WERI-Rb-1 (cell line): Measurements from ENCODE around the gene ANGPTL7.
"Not testable (repeated sequence)": the region's sequence is repeated elsewhere in the genome, so short reads cannot be mapped to it uniquely, and the experiment has no call there.

Source experiments
- DNase-seq: peaks from one replicate; pipeline ENCODE4 v3.0.0-alpha.2; 2020
- H3K27ac ChIP-seq: fragments of 250-450 bp; sonication (Bioruptor Pico); 2 replicates; pipeline ENCODE4 v1.5.1; 2020; ENCODE audit warnings: mild to moderate bottlenecking, moderate library complexity
- H3K27me3 ChIP-seq: fragments of 250-450 bp; sonication (Bioruptor Pico); 2 replicates; pipeline ENCODE4 v1.5.1; 2021; ENCODE audit warnings: mild to moderate bottlenecking, low read depth, moderate library complexity; ENCODE audit not compliant: insufficient read depth, severe bottlenecking
- H3K36me3 ChIP-seq: fragments of 250-450 bp; sonication (Bioruptor Pico); 2 replicates; pipeline ENCODE4 v1.5.1; 2020; ENCODE audit warnings: mild to moderate bottlenecking, moderate library complexity
- H3K4me3 ChIP-seq: 2 replicates; pipeline ENCODE4 v1.5.1; 2011; ENCODE audit warnings: low read depth, mild to moderate bottlenecking, control low read depth, low read length
- H3K9me3 ChIP-seq: fragments of 250-450 bp; sonication (Bioruptor Pico); 2 replicates; pipeline ENCODE4 v1.5.1; 2021; ENCODE audit warnings: mild to moderate bottlenecking, moderate library complexity; ENCODE audit not compliant: severe bottlenecking
- CTCF ChIP-seq: IDR thresholded peaks from 2 replicates; pipeline ENCODE4 v1.5.1; 2011; ENCODE audit warnings: low read depth, mild to moderate bottlenecking, control low read depth, inconsistent platforms, low read length

ANGPTL7 gene

GRCh38 chr1:11175461-11175860 lies 13.7 kb upstream of the ANGPTL7 start:
- Histone ChIP-seq H3K27ac (no peak overlapping the region), H3K9me3 (no peaks in the 10 kb centered on the region), H3K27me3 (no peaks in the 10 kb centered on the region), H3K4me3 (no peak overlapping the region), H3K36me3 (peaks cover 19% of the 10 kb centered on the region)
- no peak for TF ChIP-seq CTCF
- DNase-seq: no peak

- no peaks in the 10 kb centered on the region for H3K9me3 ChIP-seq
- no peak overlapping the region for H3K4me3 ChIP-seq
- no peak for TF ChIP-seq CTCF
- H3K27me3 ChIP-seq: no peaks in the 10 kb centered on the region
- no peak for DNase-seq
- H3K36me3 ChIP-seq: peaks cover 22% of the 10 kb centered on the region
- H3K27ac ChIP-seq: no peak overlapping the region
Observed at GRCh38 chr1:11176081-11176706, 13.0 kb upstream of the ANGPTL7 start.

DNA sequence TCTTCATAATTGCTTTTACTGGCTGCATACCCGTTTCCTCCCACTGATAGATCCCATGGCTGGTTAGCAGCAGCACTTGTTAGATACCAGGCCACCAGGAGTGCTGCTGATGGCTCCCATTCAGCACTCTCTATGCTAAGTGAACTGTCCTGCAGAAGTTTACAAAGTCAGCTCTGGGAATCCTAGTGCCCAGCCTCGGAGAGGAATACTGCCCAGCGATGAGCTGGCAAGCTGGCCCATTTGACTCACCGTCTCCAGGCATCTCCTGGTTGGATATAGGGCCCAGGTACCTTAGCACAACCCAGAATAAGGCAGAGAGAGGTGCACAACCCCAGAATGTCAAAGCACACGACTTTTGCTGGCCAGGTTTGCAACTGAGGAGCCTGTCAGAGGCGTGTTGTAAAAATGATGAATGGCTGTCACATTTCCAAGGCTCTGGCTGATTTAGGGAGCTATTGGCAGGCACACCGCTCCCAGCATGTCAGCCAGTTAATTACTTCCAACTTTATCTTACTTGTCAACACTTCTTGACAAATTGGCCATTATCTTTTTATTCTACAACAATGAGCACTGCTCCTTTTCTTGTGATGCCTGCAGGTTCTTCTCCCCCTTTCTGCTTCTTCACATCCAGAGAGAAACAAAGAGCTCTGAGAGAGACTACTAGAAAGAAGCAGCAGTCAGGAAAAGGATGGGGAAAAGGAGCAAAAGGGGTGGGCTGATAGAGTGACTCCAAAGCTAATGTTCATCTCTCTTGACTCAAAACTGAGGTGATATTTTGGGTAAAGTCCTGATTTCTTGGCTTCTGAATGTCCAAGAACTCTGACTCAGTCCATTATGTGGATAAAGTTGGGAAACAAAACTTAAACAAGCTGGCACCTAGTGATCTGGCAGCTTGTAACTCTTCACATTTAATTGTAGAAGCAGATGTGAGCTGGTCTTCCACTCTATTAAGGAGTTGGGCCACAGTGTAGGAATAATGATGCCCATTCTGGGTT lies 10.8 kb upstream of the ANGPTL7 start:
- no peak overlapping the region for H3K27ac ChIP-seq
- DNase-seq: no peak
- H3K36me3 ChIP-seq: peaks cover 26% of the 10 kb centered on the region
- no peak overlapping the region for H3K4me3 ChIP-seq
- no peak for TF ChIP-seq CTCF
- H3K27me3 ChIP-seq: no peaks in the 10 kb centered on the region
- H3K9me3 ChIP-seq: no peaks in the 10 kb centered on the region

DNA sequence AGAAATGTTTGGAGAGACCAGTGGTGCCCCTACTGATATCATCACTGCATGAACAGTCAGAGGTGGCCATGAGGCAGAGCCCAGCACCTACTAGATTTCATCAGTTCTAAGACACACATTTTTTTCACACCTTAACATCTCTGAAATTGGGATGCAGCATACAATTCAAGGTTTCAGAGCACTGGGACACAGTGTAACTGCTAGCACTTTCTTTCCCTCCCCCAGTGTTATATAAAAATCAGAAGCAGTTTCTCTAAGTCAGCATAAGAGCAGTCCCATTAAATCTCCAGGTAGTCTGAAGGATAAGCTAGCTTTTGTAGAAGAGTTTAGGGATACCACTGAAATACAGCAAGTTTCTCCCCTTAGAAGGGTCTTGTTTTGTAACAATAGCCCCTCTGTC lies 10.0 kb upstream of the ANGPTL7 start:
- no peak overlapping the region for H3K4me3 ChIP-seq
- no peak for DNase-seq
- H3K27me3 ChIP-seq: no peaks in the 10 kb centered on the region
- no peak for TF ChIP-seq CTCF
- peaks cover 33% of the 10 kb centered on the region for H3K36me3 ChIP-seq
- no peak overlapping the region for H3K27ac ChIP-seq
- H3K9me3 ChIP-seq: no peaks in the 10 kb centered on the region

GRCh38 chr1:11179749-11180148 lies 9.4 kb upstream of the ANGPTL7 start:
- peaks cover 40% of the 10 kb centered on the region for H3K36me3 ChIP-seq
- H3K9me3 ChIP-seq, DNase-seq, H3K4me3 ChIP-seq, H3K27ac ChIP-seq, H3K27me3 ChIP-seq: not testable (repeated sequence)

DNA sequence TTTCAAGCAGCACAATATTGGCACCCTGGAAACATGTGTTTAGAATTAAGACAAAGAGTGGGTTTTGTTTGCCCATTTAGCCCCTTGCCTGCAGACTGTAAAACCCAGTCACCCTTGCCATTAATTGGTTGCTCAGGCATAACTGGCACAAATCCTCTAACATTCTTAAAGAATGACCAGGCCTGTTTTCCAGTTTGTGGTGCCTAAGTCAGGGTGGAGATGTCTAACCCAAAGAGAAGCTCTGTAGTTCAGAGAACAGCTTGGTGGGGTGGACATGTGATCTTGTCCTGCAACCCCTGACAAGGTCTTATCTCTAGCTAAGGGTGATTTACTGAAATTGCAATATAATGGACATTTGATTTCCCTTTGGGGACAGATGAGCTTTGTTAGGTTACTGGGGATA lies 8.8 kb upstream of the ANGPTL7 start:
- no peak for TF ChIP-seq CTCF
- no peak for DNase-seq
- Histone ChIP-seq H3K36me3 (peaks cover 44% of the 10 kb centered on the region), H3K9me3 (no peaks in the 10 kb centered on the region), H3K27ac (no peak overlapping the region), H3K27me3 (no peaks in the 10 kb centered on the region), H3K4me3 (no peak overlapping the region)
